AG08396 (cell line): ENCODE measurements around the gene TMEM204.
A peak's percentile ranks its signal among the peaks of the same experiment; 100 is the strongest.

Experiments
- DNase-seq: peaks from one replicate; pipeline ENCODE4 v3.0.0; 2012; ENCODE audit warnings: low spot score, mixed read lengths

TMEM204 gene

GRCh38 chr16:1538804-1539520 is 5.5 kb downstream of the TMEM204 start:
- DNase-seq, result no peak

- no peak for DNase-seq
These were observed 6.5 kb downstream of the TMEM204 start for GRCh38 chr16:1539720-1540555.

GRCh38 chr16:1540556-1540855 is 7.0 kb downstream of the TMEM204 start:
- no peak for DNase-seq

- no peak for DNase-seq
These were observed 8.1 kb downstream of the TMEM204 start for GRCh38 chr16:1541293-1542165.

- no peak for DNase-seq
These were observed 8.7 kb downstream of the TMEM204 start for GRCh38 chr16:1542166-1542500.

GRCh38 chr16:1542533-1542932 is 9.1 kb downstream of the TMEM204 start:
- no peak for DNase-seq

GRCh38 chr16:1543085-1543896 is 9.8 kb downstream of the TMEM204 start:
- peak; percentile 51 for DNase-seq

GRCh38 chr16:1545044-1546040 is 11.9 kb downstream of the TMEM204 start:
- no peak for DNase-seq

- no peak for DNase-seq
These were observed 13.0 kb downstream of the TMEM204 start for GRCh38 chr16:1546430-1546829.

GRCh38 chr16:1548233-1548632 is 14.8 kb downstream of the TMEM204 start:
- DNase-seq, result no peak

GRCh38 chr16:1548727-1549126 is 15.3 kb downstream of the TMEM204 start:
- no peak for DNase-seq

- DNase-seq, result no peak
These were observed 16.6 kb downstream of the TMEM204 start for GRCh38 chr16:1550069-1550468.

GRCh38 chr16:1550696-1551095 is 17.2 kb downstream of the TMEM204 start:
- no peak for DNase-seq

GRCh38 chr16:1551166-1551565 is 17.7 kb downstream of the TMEM204 start:
- no peak for DNase-seq

GRCh38 chr16:1552129-1552528 is 18.7 kb downstream of the TMEM204 start:
- DNase-seq, result no peak

GRCh38 chr16:1553946-1554825 is 20.7 kb downstream of the TMEM204 start:
- no peak for DNase-seq

- no peak for DNase-seq
These were observed 21.5 kb downstream of the TMEM204 start for GRCh38 chr16:1554826-1555445.

- DNase-seq, result peak; percentile 66
These were observed 22.8 kb downstream of the TMEM204 start for GRCh38 chr16:1556254-1556653.

GRCh38 chr16:1557074-1557473 is 23.6 kb downstream of the TMEM204 start:
- DNase-seq, result no peak
